GM12878 (cell line): ENCODE data around the gene SLC4A9. TPM values are rescaled to one million over a fixed set of nuclear protein-coding genes. Genes with fewer than 3 reads are reported as not detected.

Experiments used
- ATAC-seq: fragments of 200-7000 bp; cut with Tn5 transposase; 3 replicates; pipeline ENCODE4 v1.9.1; 2020; ENCODE audit warnings: mild to moderate bottlenecking, moderate library complexity
- BruUV-seq: library from RNA; stranded (reverse); fragments of 400-500 nt; replicated peaks from 2 replicates; lab custom pipeline; 2021; lab: Mats Ljungman, UMichigan
- CTCF ChIA-PET: fragments of 300-600 bp; sonication (Branson Sonifier 250); formaldehyde crosslinking; extraction: SDS; loops from one replicate; lab custom pipeline; 2021; ENCODE audit warnings: inconsistent platforms; lab: Yijun Ruan, JAX
- POLR2A ChIA-PET: fragments of 350-600 bp; formaldehyde crosslinking; extraction: SDS; loops from one replicate; lab custom pipeline; 2021; ENCODE audit warnings: inconsistent platforms; lab: Charles Lee
- RAD21 ChIA-PET: fragments of 300-600 bp; sonication (Branson Sonifier 250); formaldehyde crosslinking; loops from one replicate; lab custom pipeline; 2023; ENCODE audit warnings: antibody characterized with exemption; ENCODE audit not compliant: unreplicated experiment; lab: Charles Lee
- SMC1A ChIA-PET: fragments of 300-600 bp; sonication (Branson Sonifier 250); formaldehyde crosslinking; loops from one replicate; lab custom pipeline; 2023; ENCODE audit not compliant: unreplicated experiment, uncharacterized antibody; lab: Charles Lee
- DNase-seq: peaks from one replicate; pipeline ENCODE4 v3.0.0-alpha.2; 2011; ENCODE audit warnings: low read depth, low spot score
- FAIRE-seq: peaks from 3 replicates; lab custom pipeline; 2011; peaks lifted over from hg19 to GRCh38; lab: Jason Lieb, UNC
- H2AFZ ChIP-seq: 2 replicates; pipeline ENCODE4 v1.6.0; 2011; ENCODE audit warnings: low read depth, low read length, control low read depth; ENCODE audit not compliant: control insufficient read depth
- H3K27ac ChIP-seq: 2 replicates; pipeline ENCODE4 v1.5.1; 2011; ENCODE audit warnings: control low read depth; ENCODE audit not compliant: control insufficient read depth, insufficient read depth
- H3K27me3 ChIP-seq, 2 experiments: replicated peaks in 1 of 2; 2 replicates each; pipeline versions ENCODE4 v1.6.0 to v1.6.1; 2011; ENCODE audit warnings: low read length in 1 of 2; ENCODE audit not compliant: control insufficient read depth in 2 of 2, insufficient read depth in 2 of 2
- H3K36me3 ChIP-seq, 2 experiments: 2 replicates each; pipeline ENCODE4 v1.5.1; 2011; ENCODE audit warnings: low read length in 1 of 2; ENCODE audit not compliant: control insufficient read depth in 2 of 2, insufficient read depth in 2 of 2
- H3K4me1 ChIP-seq: 2 replicates; pipeline ENCODE4 v1.6.1; 2011; ENCODE audit warnings: mild to moderate bottlenecking, low read length, moderate library complexity, mixed read lengths; ENCODE audit not compliant: control insufficient read depth, insufficient read depth
- H3K4me2 ChIP-seq: 2 replicates; pipeline ENCODE4 v1.6.0; 2011; ENCODE audit warnings: control low read depth; ENCODE audit not compliant: control insufficient read depth, insufficient read depth
- H3K4me3 ChIP-seq: fragments of 200-600 bp; sonication (generic); 2 replicates; pipeline ENCODE4 v1.5.1; 2016
- H3K79me2 ChIP-seq: 2 replicates; pipeline ENCODE4 v1.6.0; 2011; ENCODE audit warnings: low read length; ENCODE audit not compliant: control insufficient read depth, insufficient read depth
- H3K9ac ChIP-seq: 2 replicates; pipeline ENCODE4 v1.8.0; 2011; ENCODE audit warnings: low read length, control low read depth, mixed read lengths; ENCODE audit not compliant: control insufficient read depth, insufficient read depth
- H3K9me3 ChIP-seq: replicated peaks from 3 replicates; pipeline ENCODE4 v1.5.1; 2011; ENCODE audit warnings: mild to moderate bottlenecking, low read length; ENCODE audit not compliant: control insufficient read depth, insufficient read depth
- H4K20me1 ChIP-seq: 2 replicates; pipeline ENCODE4 v1.6.0; 2011; ENCODE audit not compliant: control insufficient read depth, insufficient read depth
- SPI1 ChIP-seq: IDR thresholded peaks from 2 replicates; pipeline ENCODE4 v1.6.1; 2011; ENCODE audit warnings: low read depth, mild to moderate bottlenecking, low read length, moderate library complexity, borderline replicate concordance; ENCODE audit not compliant: insufficient read depth
- TBL1XR1 ChIP-seq: IDR thresholded peaks from 2 replicates; pipeline ENCODE4 v1.6.1; 2012; ENCODE audit warnings: low read depth, low read length, improper control_type of control experiment
- ZNF207 ChIP-seq: fragments of 450-650 bp; IDR thresholded peaks from 2 replicates; pipeline ENCODE4 v1.6.1; 2014; ENCODE audit warnings: antibody characterized with exemption, mild to moderate bottlenecking, borderline replicate concordance
- WGBS: methylation state at CpG from one replicate; pipeline ENCODE4 v1.1.6; 2016; ENCODE audit warnings: low lambda C conversion rate; ENCODE audit not compliant: insufficient replicate concordance, insufficient coverage; ENCODE audit errors: missing lambda C conversion rate; 5-methylcytosine and 5-hydroxymethylcytosine counted together
- in situ Hi-C: fragments of 300-500 bp; cut with MboI; formaldehyde crosslinking; loops from 9 replicates; pipeline ENCODE4 v1.14.3; 2018; ENCODE audit warnings: mixed read lengths
- intact Hi-C: fragments of 100-400 bp; cut with micrococcal nuclease; formaldehyde crosslinking; loops from one replicate; pipeline ENCODE4 v1.14.2; 2022; ENCODE audit not compliant: unreplicated experiment
- polyA plus RNA-seq, 11 experiments: library from polyadenylated mRNA; depleted of rRNA in 4 of 11; unstranded in 6 of 11; stranded (reverse) in 5 of 11; fragments of >200 nt; fragmentation: Nextera tagmentation in 4 of 11; fragmentation: Illumina TruSeq in 1 of 11; extraction: Ambion mirVana in 4 of 11; extraction: Trizol in 1 of 11; gene quantifications; 1 replicate in 1 of 11; 2 replicates in 10 of 11; pipeline versions ENCODE4 v1.2.1 to v1.2.3, GENCODE V29; 2011 to 2016; ENCODE audit warnings: inconsistent platforms in 2 of 11, missing spikeins in 2 of 11, low read depth in 1 of 11
- total RNA-seq, 4 experiments: library from RNA; depleted of rRNA in 3 of 4; stranded (reverse); fragments of >200 nt in 3 of 4; fragmentation: Illumina TruSeq in 1 of 4; extraction: Trizol in 1 of 4; gene quantifications; 2 replicates each; pipeline versions ENCODE4 v1.2.1 to v1.2.3, GENCODE V29; 2013 to 2021
- TF ChIP-seq, protein P1 (sequence below): fragments of 150-350 bp; IDR thresholded peaks from 2 replicates; pipeline ENCODE4 v1.6.1; 2014; ENCODE audit warnings: mild to moderate bottlenecking, low read depth, low read length

SLC4A9 gene
- total and polyA plus RNA-seq, 10 of the 15 experiments (the other 5 are each of a cell fraction or from before 2014, with no cell fraction given), result 0.03 to 0.05 (median 0.05) TPM; not detected in 7

DNA sequence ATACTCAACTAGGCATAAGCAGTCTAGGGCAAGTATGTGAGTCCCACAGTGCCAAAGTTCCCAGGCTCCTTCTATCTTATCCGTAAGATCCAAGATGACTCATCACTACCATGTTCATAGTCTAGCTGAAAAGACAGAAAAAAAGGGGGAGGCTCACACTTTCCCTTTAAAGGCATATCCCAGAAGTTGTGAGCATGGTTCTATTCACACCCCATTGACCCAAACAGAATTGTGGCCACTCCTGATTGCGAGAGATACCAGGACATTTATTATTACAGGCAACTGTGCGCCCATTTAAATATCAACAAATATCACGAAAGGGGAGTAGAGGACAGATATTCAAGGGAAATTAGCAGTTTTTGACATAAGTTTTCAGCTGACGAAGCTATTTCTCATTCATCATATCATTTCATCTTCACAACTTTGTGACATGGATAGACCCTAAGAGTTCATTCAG, 49.0 kb upstream of the SLC4A9 start (continued):
- TF ChIP-seq, protein P1, sequence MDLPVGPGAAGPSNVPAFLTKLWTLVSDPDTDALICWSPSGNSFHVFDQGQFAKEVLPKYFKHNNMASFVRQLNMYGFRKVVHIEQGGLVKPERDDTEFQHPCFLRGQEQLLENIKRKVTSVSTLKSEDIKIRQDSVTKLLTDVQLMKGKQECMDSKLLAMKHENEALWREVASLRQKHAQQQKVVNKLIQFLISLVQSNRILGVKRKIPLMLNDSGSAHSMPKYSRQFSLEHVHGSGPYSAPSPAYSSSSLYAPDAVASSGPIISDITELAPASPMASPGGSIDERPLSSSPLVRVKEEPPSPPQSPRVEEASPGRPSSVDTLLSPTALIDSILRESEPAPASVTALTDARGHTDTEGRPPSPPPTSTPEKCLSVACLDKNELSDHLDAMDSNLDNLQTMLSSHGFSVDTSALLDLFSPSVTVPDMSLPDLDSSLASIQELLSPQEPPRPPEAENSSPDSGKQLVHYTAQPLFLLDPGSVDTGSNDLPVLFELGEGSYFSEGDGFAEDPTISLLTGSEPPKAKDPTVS, result no peak
- TF ChIP-seq TBL1XR1, result no peak

DNA sequence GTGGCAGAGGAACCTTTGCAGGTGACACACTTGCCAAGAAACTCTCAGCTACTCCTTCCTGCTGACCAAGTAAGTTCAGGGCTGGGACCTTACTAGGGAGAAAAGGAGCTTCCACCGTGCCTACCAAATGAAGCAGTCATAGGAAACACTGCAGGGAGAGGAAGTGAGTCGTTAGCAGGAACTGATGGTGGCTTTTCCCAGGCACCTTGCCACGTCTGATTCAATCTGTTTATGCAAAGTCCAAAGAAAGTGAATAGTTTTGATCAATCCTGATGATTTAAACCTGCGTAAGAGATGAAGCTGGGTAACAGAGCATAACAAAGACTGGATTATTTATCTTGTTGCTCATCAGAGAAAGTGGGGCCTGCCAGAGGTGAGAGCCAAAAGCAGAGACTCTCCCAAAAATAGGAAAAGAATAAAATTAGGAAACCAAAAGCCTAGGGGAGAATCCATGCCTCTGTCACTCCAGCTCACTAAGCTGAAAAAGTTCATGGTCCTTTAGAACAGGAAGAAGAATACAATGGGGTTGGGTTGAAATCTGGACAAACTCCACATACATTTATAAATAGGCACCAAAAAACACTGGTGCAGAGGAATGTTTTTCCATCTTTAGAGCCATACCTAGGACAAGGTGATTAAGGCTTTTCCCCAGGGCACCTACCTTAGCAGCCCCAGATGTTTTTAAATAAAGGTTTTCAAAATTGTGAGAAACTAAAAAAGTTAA, 47.8 kb upstream of the SLC4A9 start:
- Histone ChIP-seq H3K36me3 (no peaks in the 10 kb centered on the region), H3K4me1 (no peaks in the 10 kb centered on the region), H3K27ac (no peak overlapping the region), H3K27me3 (no peaks in the 10 kb centered on the region), H3K4me2 (no peak overlapping the region), H3K9ac (no peak overlapping the region), H2AFZ (no peak overlapping the region), H4K20me1 (no peaks in the 10 kb centered on the region), H3K9me3 (no peaks in the 10 kb centered on the region), H3K4me3 (no peak overlapping the region), H3K79me2 (no peaks in the 10 kb centered on the region)
- DNase-seq (no peak), FAIRE-seq (no peak), ATAC-seq (no peak)
- TF ChIP-seq SPI1 (peak; percentile 25; the same call in 1 of the 2 replicates), ZNF207 (no peak)
- WGBS, result 23% methylated on average over 4 of the region's 4 CpGs
- SMC1A ChIA-PET, result no interaction called here
- no TSS peak for BruUV-seq
- CTCF ChIA-PET, result interaction anchor here (0.6 to 1.3 kb wide), 5 partner anchors 12 to 444 kb away, joined by 3 to 4 read pairs (median 3); no protein-coding TSS in a partner anchor
- intact Hi-C loops (no loop called here), in situ Hi-C loops (no loop called here)
- POLR2A ChIA-PET, result no interaction called here
- RAD21 ChIA-PET, result no interaction called here
